RWPE1 (cell line): ENCODE measurements around the gene SORCS1.

Experiments used
- CTCF ChIA-PET: fragments of 350-600 bp; sonication (Branson Sonifier 250); formaldehyde crosslinking; extraction: SDS; loops from one replicate; lab custom pipeline; 2021; lab: Yijun Ruan, JAX
- POLR2A ChIA-PET: fragments of 400-600 bp; formaldehyde crosslinking; extraction: SDS; loops from one replicate; lab custom pipeline; 2020; ENCODE audit warnings: antibody characterized with exemption; ENCODE audit not compliant: low non-redundant PET; lab: Yijun Ruan, JAX
- DNase-seq: peaks from one replicate; pipeline ENCODE4 v3.0.0; 2012; ENCODE audit warnings: low spot score
- H3K27ac ChIP-seq: fragments of 450-650 bp; 2 replicates; pipeline ENCODE4 v1.5.1; 2017
- TF ChIP-seq, protein P1 (sequence below): fragments of 450-650 bp; conservative IDR thresholded peaks from 2 replicates; pipeline ENCODE4 v1.5.1; 2017; ENCODE audit warnings: low read depth, mild to moderate bottlenecking

Gene SORCS1

DNA sequence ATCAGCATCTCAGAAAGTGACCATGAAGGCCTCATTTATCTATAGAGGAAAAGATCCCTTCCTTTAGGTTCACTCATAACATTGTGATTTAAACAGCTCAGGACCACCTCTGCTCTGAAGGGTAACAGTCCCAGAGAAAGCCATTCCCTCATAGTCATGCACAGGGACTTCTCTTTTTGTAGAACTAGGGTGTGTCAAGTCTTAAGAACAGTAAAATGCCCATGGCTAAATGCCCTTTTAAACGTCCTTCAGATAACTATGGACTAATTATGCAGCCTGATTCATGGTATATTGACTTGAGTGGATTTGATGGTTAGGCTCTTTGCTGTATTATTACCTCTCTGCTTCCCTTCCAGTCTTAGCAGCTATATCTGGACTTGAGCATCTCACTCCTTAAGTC, 337.8 kb downstream of the SORCS1 start:
- H3K27ac ChIP-seq, result no peak overlapping the region
- POLR2A ChIA-PET, result no interaction called here
- no peak for DNase-seq
- TF ChIP-seq, protein P1, sequence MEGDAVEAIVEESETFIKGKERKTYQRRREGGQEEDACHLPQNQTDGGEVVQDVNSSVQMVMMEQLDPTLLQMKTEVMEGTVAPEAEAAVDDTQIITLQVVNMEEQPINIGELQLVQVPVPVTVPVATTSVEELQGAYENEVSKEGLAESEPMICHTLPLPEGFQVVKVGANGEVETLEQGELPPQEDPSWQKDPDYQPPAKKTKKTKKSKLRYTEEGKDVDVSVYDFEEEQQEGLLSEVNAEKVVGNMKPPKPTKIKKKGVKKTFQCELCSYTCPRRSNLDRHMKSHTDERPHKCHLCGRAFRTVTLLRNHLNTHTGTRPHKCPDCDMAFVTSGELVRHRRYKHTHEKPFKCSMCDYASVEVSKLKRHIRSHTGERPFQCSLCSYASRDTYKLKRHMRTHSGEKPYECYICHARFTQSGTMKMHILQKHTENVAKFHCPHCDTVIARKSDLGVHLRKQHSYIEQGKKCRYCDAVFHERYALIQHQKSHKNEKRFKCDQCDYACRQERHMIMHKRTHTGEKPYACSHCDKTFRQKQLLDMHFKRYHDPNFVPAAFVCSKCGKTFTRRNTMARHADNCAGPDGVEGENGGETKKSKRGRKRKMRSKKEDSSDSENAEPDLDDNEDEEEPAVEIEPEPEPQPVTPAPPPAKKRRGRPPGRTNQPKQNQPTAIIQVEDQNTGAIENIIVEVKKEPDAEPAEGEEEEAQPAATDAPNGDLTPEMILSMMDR, result no peak
- CTCF ChIA-PET, result interaction anchor here (0.6 to 0.7 kb wide), 2 partner anchors 8 to 22 kb away, joined by 3 to 4 read pairs; no protein-coding TSS in a partner anchor

DNA sequence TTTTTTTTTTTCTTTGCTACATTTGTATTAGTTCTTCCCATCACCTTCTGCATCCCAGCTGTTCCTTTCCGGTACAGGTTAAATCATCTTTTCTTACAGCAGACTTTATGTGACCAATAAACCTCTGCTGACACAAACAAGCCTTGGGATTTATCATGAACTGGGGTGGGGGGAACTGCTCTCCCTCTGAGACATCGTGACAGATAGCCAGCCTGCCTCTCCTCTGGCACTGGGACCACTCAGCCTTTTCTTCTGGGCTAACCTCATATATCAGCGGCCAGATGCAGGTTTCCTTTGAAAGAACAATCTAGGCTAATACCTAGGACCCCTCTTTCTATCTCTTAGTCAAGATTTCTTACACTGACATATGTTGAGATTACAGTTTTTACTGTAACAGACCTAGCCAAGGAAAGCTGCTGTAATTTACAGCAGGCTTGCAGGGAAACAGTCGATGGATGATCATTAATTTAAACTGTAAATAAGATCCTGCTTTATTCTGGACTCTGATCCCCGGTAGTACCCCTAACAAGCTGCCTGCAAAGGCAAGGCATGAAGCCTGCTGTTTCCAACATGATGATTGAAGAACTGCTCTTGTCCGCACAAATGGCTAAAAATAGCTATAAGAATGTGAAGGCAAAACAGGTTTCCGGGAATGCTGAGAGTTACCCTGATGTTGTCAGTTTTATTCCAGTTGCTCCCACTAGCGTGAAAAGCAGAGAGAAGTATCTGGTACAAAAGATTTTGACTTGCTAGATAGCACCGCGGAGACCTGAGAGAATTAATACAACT, 338.7 kb downstream of the SORCS1 start:
- ChIA-PET CTCF (no interaction called here), POLR2A (no interaction called here)
- DNase-seq, result no peak
- TF ChIP-seq, protein P1, result no peak
- no peak overlapping the region for H3K27ac ChIP-seq

- TF ChIP-seq, protein P1, result no peak
- DNase-seq, result no peak
- ChIA-PET CTCF (no interaction called here), POLR2A (no interaction called here)
- H3K27ac ChIP-seq, result no peak overlapping the region
Measured at GRCh38 chr10:106820579-106820978, 343.9 kb downstream of the SORCS1 start.

GRCh38 chr10:106819490-106819889, 345.0 kb downstream of the SORCS1 start:
- POLR2A ChIA-PET, result no interaction called here
- CTCF ChIA-PET, result no interaction called here

DNA sequence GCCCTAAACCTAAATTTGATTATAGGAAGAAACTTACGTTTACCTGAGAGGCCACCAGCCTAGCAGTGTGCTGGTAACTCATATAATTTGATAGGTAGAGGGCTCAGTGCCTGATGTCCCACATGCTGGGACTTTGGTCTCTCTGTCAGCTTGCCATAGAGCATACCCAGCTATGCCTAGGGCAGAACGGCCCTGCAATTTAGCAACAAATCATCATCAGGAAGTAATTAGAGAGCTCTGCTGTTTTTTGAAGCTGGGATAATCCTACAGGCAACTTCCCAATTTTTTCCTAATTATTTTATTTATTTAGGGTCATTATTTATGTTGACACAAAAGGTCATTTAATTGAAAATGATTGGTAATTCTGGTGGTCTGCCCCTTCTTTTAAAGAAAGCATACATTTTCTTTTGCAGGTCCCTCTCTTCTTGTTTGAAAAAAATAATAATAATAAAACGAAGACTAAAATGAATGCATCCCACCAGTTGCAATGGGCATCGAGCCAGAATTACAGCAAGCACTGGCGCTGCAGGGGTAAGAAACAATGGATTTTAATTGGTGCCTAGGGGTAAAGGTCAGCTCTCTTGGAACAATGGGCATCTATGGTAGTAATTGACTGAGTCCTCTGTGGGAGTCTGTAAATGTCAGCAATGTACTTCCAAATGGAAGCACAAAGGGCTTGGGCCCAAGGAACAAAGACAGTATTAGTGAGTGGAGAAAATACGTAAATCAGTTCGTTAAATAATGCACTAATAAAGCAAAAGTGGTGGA, 348.0 kb downstream of the SORCS1 start:
- DNase-seq, result no peak
- H3K27ac ChIP-seq, result no peak overlapping the region
- CTCF ChIA-PET, result no interaction called here
- TF ChIP-seq, protein P1, result no peak
- POLR2A ChIA-PET, result no interaction called here

More at GRCh38 chr10:106819490-106819889, 345.0 kb downstream of the SORCS1 start:
- DNase-seq, result no peak
- no peak overlapping the region for H3K27ac ChIP-seq
- TF ChIP-seq, protein P1, result no peak

DNA sequence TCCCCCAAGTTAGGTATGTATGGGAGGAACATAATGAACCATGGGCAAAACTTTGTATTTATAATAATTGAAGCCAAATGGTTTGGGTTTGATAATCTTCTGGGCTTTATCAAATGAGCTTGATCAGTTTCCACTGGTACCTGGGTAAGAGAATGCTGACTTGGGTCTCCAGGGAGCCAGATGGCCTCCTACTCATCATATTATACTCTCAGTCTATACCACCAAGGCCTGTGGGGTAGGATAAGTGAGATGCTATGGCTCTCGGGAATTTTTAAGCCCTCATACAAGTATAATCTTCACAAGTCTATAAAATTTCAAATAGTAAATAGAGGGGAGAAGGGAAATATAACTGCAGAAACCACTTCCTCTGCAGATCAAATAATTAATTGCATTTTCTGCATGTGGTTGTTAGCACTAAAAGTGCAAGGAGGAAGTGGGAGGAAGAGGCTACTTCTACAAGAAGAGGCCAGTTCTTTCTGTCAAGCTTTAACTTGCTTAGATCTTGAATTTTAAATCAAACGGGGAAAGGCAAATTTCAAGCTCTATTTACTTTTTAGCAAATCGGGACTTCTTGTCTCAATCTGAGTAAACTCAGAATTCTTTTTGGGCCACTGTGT, 349.0 kb downstream of the SORCS1 start:
- TF ChIP-seq, protein P1, result no peak
- ChIA-PET POLR2A (no interaction called here), CTCF (interaction anchor here (0.7 kb wide), 1 partner anchor 538 kb away, joined by 3 read pairs; no protein-coding TSS in a partner anchor)
- H3K27ac ChIP-seq, result no peak overlapping the region
- DNase-seq, result no peak
